HCT116 (cell line): ENCODE data around the gene TMEM217. TPM values are rescaled to one million over a fixed set of nuclear protein-coding genes. Genes with fewer than 3 reads are reported as not detected.
"Not testable (repeated sequence)": the region's sequence is repeated elsewhere in the genome, so short reads cannot be mapped to it uniquely, and the experiment has no call there.

ENCODE experiments used
- ATAC-seq: fragments of 200-7000 bp; cut with Tn5 transposase; 2 replicates; pipeline ENCODE4 v1.9.1; 2020; ENCODE audit warnings: mild to moderate bottlenecking, moderate library complexity
- BruUV-seq: library from RNA; stranded (reverse); fragments of 400-500 nt; replicated peaks from 2 replicates; lab custom pipeline; 2021; lab: Mats Ljungman, UMichigan
- CTCF ChIA-PET: fragments of 300-600 bp; sonication (Branson Sonifier 250); formaldehyde crosslinking; loops from one replicate; lab custom pipeline; 2021; ENCODE audit warnings: antibody characterized with exemption; lab: Charles Lee
- POLR2A ChIA-PET: fragments of 300-600, 350-600 bp; sonication (Branson Sonifier 250); formaldehyde crosslinking; loops from one replicate; lab custom pipeline; 2021; ENCODE audit warnings: antibody characterized with exemption; lab: Charles Lee
- RAD21 ChIA-PET, 2 experiments: fragments of 300-600 bp; sonication (Branson Sonifier 250); formaldehyde crosslinking; loops; one replicate each; lab custom pipeline; 2023; ENCODE audit warnings: low total read pairs in 2 of 2; ENCODE audit not compliant: uncharacterized antibody in 2 of 2, unreplicated experiment in 2 of 2, low non-redundant PET in 1 of 2; lab: Charles Lee
- DNase-seq: peaks from one replicate; pipeline ENCODE4 v3.0.0-alpha.2; 2010; ENCODE audit warnings: low read depth, low spot score
- H2AFZ ChIP-seq: fragments of 200-600 bp; shearing (Covaris generic), sonication (generic); 2 replicates; pipeline ENCODE4 v1.6.1; 2017; ENCODE audit warnings: low read depth, mixed run types, mixed read lengths, antibody characterized with exemption, low read length; ENCODE audit not compliant: poor library complexity, severe bottlenecking
- H3K27ac ChIP-seq: 2 replicates; pipeline ENCODE4 v1.5.1; 2012; ENCODE audit warnings: low read depth, low read length
- H3K27me3 ChIP-seq: fragments of 200-600 bp; sonication (generic); 2 replicates; pipeline ENCODE4 v1.6.1; 2016; ENCODE audit warnings: mixed run types, low read length, mixed read lengths; ENCODE audit not compliant: insufficient read depth
- H3K36me3 ChIP-seq, 2 experiments: fragments of 200-500 bp in 1 of 2; fragments of 200-600 bp in 1 of 2; sonication (Bioruptor generic) in 1 of 2; sonication (generic) in 1 of 2; 2 replicates each; pipeline versions ENCODE4 v1.5.1 to v1.6.1; 2014 to 2016; ENCODE audit warnings: low read length in 2 of 2, inconsistent platforms in 1 of 2, mixed read lengths in 1 of 2, mixed run types in 1 of 2; ENCODE audit not compliant: insufficient read depth in 2 of 2, control insufficient read depth in 1 of 2
- H3K4me1 ChIP-seq, 2 experiments: fragments of 200-600 bp in 1 of 2; sonication (generic) in 1 of 2; 2 replicates each; pipeline versions ENCODE4 v1.5.1 to v1.6.1; 2012 to 2017; ENCODE audit warnings: low read length in 2 of 2, inconsistent platforms in 1 of 2, mild to moderate bottlenecking in 1 of 2, mixed read lengths in 1 of 2, mixed run types in 1 of 2, moderate library complexity in 1 of 2; ENCODE audit not compliant: insufficient read depth in 2 of 2, control insufficient read depth in 1 of 2
- H3K4me2 ChIP-seq: fragments of 200-600 bp; sonication (generic); 2 replicates; pipeline ENCODE4 v1.6.1; 2017; ENCODE audit warnings: mixed run types, low read length, mixed read lengths
- H3K4me3 ChIP-seq, 2 experiments: fragments of 200-600 bp in 1 of 2; sonication (generic) in 1 of 2; replicated peaks in 1 of 2; 2 replicates each; pipeline ENCODE4 v1.5.1; 2011 to 2016; ENCODE audit warnings: low read length in 2 of 2, control low read depth in 1 of 2, low read depth in 1 of 2, mild to moderate bottlenecking in 1 of 2, mixed read lengths in 1 of 2, mixed run types in 1 of 2
- H3K79me2 ChIP-seq: fragments of 200-600 bp; sonication (generic); 2 replicates; pipeline ENCODE4 v1.6.1; 2017; ENCODE audit warnings: mild to moderate bottlenecking, mixed run types, low read length, moderate library complexity, mixed read lengths; ENCODE audit not compliant: insufficient read depth
- H3K9ac ChIP-seq: fragments of 200-600 bp; sonication (generic); 2 replicates; pipeline ENCODE4 v1.6.1; 2016; ENCODE audit warnings: low read length, mixed read lengths
- H3K9me2 ChIP-seq: fragments of 200-600 bp; sonication (generic), shearing (Covaris generic); 2 replicates; pipeline ENCODE4 v1.6.1; 2017; ENCODE audit warnings: mixed run types, mild to moderate bottlenecking, moderate library complexity; ENCODE audit not compliant: insufficient read depth
- H3K9me3 ChIP-seq, 2 experiments: fragments of 200-500 bp in 1 of 2; fragments of 200-600 bp in 1 of 2; sonication (Bioruptor generic) in 1 of 2; sonication (generic) in 1 of 2; 2 replicates each; pipeline ENCODE4 v1.6.1; 2014 to 2017; ENCODE audit warnings: low read length in 2 of 2, mixed read lengths in 2 of 2, inconsistent platforms in 1 of 2, low read depth in 1 of 2, mild to moderate bottlenecking in 1 of 2, mixed run types in 1 of 2, moderate library complexity in 1 of 2; ENCODE audit not compliant: control insufficient read depth in 1 of 2, insufficient read depth in 1 of 2
- H4K20me1 ChIP-seq: fragments of 200-600 bp; sonication (generic), shearing (Covaris generic); 2 replicates; pipeline ENCODE4 v1.6.1; 2017; ENCODE audit warnings: mixed run types, mild to moderate bottlenecking, moderate library complexity; ENCODE audit not compliant: insufficient read depth
- CBX3 ChIP-seq: IDR thresholded peaks from 2 replicates; pipeline ENCODE4 v1.6.1; 2012; ENCODE audit warnings: low read depth
- CEBPB ChIP-seq: IDR thresholded peaks from 2 replicates; pipeline ENCODE4 v1.6.1; 2012; ENCODE audit warnings: low read depth
- EZH2 ChIP-seq: fragments of 200-600 bp; sonication (generic); IDR thresholded peaks from 2 replicates; pipeline ENCODE4 v1.6.1; 2017; ENCODE audit warnings: antibody characterized with exemption, mixed run types
- EZH2phosphoT487 ChIP-seq: fragments of 200-600 bp; IDR thresholded peaks from 2 replicates; pipeline ENCODE4 v1.6.1; 2018; ENCODE audit warnings: antibody characterized with exemption, borderline replicate concordance
- FOSL1 ChIP-seq: IDR thresholded peaks from 2 replicates; pipeline ENCODE4 v1.6.1; 2012; ENCODE audit warnings: low read depth
- JUND ChIP-seq: IDR thresholded peaks from 2 replicates; pipeline ENCODE4 v1.6.1; 2012
- POLR2A ChIP-seq: IDR thresholded peaks from 2 replicates; pipeline ENCODE4 v1.7.0; 2011; ENCODE audit warnings: borderline replicate concordance; ENCODE audit not compliant: insufficient read depth, insufficient read length; ENCODE audit errors: extremely low read depth
- POLR2AphosphoS5 ChIP-seq: IDR thresholded peaks from 2 replicates; pipeline ENCODE4 v1.6.1; 2011; ENCODE audit warnings: mild to moderate bottlenecking, low read depth, low read length, moderate library complexity
- RAD21 ChIP-seq: IDR thresholded peaks from 2 replicates; pipeline ENCODE4 v1.6.1; 2012; ENCODE audit warnings: low read depth, mild to moderate bottlenecking
- SIN3A ChIP-seq: IDR thresholded peaks from 2 replicates; pipeline ENCODE4 v1.6.1; 2012; ENCODE audit warnings: low read depth
- SRF ChIP-seq: IDR thresholded peaks from 2 replicates; pipeline ENCODE4 v1.6.1; 2012; ENCODE audit warnings: low read depth
- TCF7L2 ChIP-seq: IDR thresholded peaks from 2 replicates; pipeline ENCODE4 v1.7.0; 2011; ENCODE audit warnings: borderline replicate concordance, inconsistent platforms; ENCODE audit not compliant: insufficient read depth, insufficient read length; ENCODE audit errors: extremely low read depth
- YY1 ChIP-seq: IDR thresholded peaks from 2 replicates; pipeline ENCODE4 v1.6.1; 2011; ENCODE audit warnings: low read length, low read depth, moderate library complexity, mild to moderate bottlenecking; ENCODE audit not compliant: insufficient replicate concordance; ENCODE audit errors: extremely low read depth
- ZNF274 ChIP-seq: fragments of 200-500 bp; sonication (Bioruptor generic); IDR thresholded peaks from 2 replicates; pipeline ENCODE4 v1.6.1; 2014; ENCODE audit warnings: mild to moderate bottlenecking, low read depth, low read length, inconsistent platforms
- intact Hi-C: fragments of 100-400 bp; cut with micrococcal nuclease; formaldehyde crosslinking; loops from 2 replicates; pipeline ENCODE4 v1.10.0; 2022
- total RNA-seq: library from RNA; stranded (reverse); gene quantifications from one replicate; pipeline ENCODE4 v1.2.1, GENCODE V29; 2021; ENCODE audit not compliant: unreplicated experiment
- TF ChIP-seq, protein P1 (sequence below): IDR thresholded peaks from 2 replicates; pipeline ENCODE4 v1.6.1; 2012
- TF ChIP-seq, protein P2 (sequence below): IDR thresholded peaks from 2 replicates; pipeline ENCODE4 v1.6.1; 2012
- TF ChIP-seq, protein P3 (sequence below): IDR thresholded peaks from 2 replicates; pipeline ENCODE4 v1.6.1; 2012; ENCODE audit warnings: low read depth

Gene TMEM217
- total RNA-seq, 1 experiment from 2014 or later = 0.98 TPM

DNA sequence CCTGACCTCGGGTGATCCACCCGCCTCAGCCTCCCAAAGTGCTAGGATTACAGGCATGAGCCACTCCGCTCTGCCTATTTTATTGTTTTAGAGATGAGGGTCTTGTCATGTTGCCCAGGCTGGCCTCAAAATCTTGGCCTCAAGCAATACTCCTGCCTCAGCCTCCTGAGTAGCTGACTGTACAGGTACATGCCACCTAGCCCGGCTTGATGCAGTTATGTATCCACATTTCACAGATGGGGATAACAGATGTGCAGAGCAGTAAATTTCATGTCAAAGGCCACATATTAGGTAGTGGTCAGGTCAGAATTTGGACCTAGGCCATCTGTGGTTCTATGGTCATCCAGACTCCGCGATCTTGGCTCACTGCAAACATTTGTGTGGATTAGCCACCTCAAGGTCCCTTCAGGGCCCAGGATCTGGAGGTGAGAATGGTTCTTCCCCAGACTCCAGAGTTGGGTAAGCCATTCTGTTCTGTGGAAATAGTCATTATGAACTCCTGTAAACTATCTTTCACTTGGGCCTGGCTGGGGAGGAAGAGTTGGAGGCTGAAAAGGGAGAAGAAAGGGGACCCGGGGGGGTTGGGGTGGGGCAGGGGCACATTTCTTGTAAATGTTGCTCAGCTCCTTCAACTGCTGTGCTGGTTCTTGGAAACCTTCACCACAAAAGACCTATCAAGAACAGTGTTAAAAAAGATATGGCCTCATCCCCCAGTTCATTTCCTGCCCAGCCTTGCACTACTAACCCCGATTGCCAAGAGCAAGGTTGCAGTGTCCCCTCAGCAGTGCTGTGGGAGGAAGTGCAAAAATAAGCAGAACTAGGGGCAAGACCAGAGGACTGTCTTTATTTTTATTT lies 75.0 kb downstream of the TMEM217 start:
- CTCF ChIA-PET = interaction anchor here (1.0 kb wide), 1 partner anchor 14 kb away, joined by 4 read pairs; no protein-coding TSS in a partner anchor
- H3K4me1 ChIP-seq = no peaks in the 10 kb centered on the region
- no peak overlapping the region for H3K9ac ChIP-seq
- no peaks in the 10 kb centered on the region for H3K36me3 ChIP-seq
- RAD21 ChIA-PET = no interaction called here
- H4K20me1 ChIP-seq = no peaks in the 10 kb centered on the region
- no peak overlapping the region for H3K4me3 ChIP-seq
- intact Hi-C loops = no loop called here
- no peak overlapping the region for H2AFZ ChIP-seq
- TF ChIP-seq EZH2 = no peak
- no peak for TF ChIP-seq SRF
- TF ChIP-seq, protein P1, sequence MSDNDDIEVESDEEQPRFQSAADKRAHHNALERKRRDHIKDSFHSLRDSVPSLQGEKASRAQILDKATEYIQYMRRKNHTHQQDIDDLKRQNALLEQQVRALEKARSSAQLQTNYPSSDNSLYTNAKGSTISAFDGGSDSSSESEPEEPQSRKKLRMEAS = no peak
- no peak for TF ChIP-seq YY1
- TF ChIP-seq, protein P2, sequence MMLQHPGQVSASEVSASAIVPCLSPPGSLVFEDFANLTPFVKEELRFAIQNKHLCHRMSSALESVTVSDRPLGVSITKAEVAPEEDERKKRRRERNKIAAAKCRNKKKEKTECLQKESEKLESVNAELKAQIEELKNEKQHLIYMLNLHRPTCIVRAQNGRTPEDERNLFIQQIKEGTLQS = no peak
- TF ChIP-seq ZNF274 = no peak
- no peak for TF ChIP-seq SIN3A
- no peak for TF ChIP-seq JUND
- TF ChIP-seq POLR2A = no peak
- TF ChIP-seq FOSL1 = no peak
- no peak for TF ChIP-seq RAD21
- no peak for TF ChIP-seq CEBPB
- TF ChIP-seq EZH2phosphoT487 = no peak
- TF ChIP-seq CBX3 = no peak
- no peak for TF ChIP-seq POLR2AphosphoS5
- TF ChIP-seq TCF7L2 = no peak
- TF ChIP-seq, protein P3, sequence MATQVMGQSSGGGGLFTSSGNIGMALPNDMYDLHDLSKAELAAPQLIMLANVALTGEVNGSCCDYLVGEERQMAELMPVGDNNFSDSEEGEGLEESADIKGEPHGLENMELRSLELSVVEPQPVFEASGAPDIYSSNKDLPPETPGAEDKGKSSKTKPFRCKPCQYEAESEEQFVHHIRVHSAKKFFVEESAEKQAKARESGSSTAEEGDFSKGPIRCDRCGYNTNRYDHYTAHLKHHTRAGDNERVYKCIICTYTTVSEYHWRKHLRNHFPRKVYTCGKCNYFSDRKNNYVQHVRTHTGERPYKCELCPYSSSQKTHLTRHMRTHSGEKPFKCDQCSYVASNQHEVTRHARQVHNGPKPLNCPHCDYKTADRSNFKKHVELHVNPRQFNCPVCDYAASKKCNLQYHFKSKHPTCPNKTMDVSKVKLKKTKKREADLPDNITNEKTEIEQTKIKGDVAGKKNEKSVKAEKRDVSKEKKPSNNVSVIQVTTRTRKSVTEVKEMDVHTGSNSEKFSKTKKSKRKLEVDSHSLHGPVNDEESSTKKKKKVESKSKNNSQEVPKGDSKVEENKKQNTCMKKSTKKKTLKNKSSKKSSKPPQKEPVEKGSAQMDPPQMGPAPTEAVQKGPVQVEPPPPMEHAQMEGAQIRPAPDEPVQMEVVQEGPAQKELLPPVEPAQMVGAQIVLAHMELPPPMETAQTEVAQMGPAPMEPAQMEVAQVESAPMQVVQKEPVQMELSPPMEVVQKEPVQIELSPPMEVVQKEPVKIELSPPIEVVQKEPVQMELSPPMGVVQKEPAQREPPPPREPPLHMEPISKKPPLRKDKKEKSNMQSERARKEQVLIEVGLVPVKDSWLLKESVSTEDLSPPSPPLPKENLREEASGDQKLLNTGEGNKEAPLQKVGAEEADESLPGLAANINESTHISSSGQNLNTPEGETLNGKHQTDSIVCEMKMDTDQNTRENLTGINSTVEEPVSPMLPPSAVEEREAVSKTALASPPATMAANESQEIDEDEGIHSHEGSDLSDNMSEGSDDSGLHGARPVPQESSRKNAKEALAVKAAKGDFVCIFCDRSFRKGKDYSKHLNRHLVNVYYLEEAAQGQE = no peak
- H3K9me3 ChIP-seq = no peaks in the 10 kb centered on the region
- H3K27ac ChIP-seq = no peak overlapping the region
- no peaks in the 10 kb centered on the region for H3K9me2 ChIP-seq
- ATAC-seq (no peak), DNase-seq (no peak)
- no peaks in the 10 kb centered on the region for H3K79me2 ChIP-seq
- no peaks in the 10 kb centered on the region for H3K27me3 ChIP-seq
- no TSS peak for BruUV-seq
- no peak overlapping the region for H3K4me2 ChIP-seq
- POLR2A ChIA-PET = no interaction called here

DNA sequence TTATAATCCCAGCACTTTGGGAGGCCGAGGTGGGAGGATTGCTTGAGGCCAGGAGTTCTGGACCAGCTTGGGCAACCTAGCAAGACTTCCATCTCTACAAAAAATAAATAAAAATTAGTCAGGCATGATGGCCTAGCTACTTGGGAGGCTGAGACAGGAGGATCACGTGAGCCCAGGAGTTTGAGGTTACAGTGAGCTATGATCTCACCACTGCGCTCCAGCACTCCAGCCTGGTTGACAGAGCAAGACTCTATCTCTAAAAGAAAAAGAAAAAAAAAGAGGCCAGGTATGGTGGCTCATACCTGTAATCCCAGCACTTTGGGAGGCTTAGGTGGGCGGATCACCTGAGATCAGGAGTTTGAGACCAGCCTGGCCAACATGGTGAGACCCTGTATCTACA lies 77.3 kb downstream of the TMEM217 start:
- H3K27me3 ChIP-seq, H3K4me2 ChIP-seq, H3K36me3 ChIP-seq, H3K79me2 ChIP-seq, H4K20me1 ChIP-seq, H2AFZ ChIP-seq, intact Hi-C loops, H3K9me3 ChIP-seq, H3K4me1 ChIP-seq, H3K9ac ChIP-seq, H3K4me3 ChIP-seq, DNase-seq, RAD21 ChIA-PET, BruUV-seq, H3K27ac ChIP-seq, ATAC-seq, H3K9me2 ChIP-seq, POLR2A ChIA-PET: not testable (repeated sequence)
- CTCF ChIA-PET = interaction anchor here (1.2 kb wide), 1 partner anchor 30 kb away, joined by 4 read pairs; no protein-coding TSS in a partner anchor
